IPS-18a (cell line): ENCODE data around the gene C12orf57.

Source experiments
- H3K27ac ChIP-seq: one replicate; pipeline ENCODE4 v1.5.1; 2013; ENCODE audit warnings: low read length
- H3K27me3 ChIP-seq: one replicate; pipeline ENCODE4 v1.6.1; 2013; ENCODE audit warnings: mild to moderate bottlenecking, low read length; ENCODE audit not compliant: control insufficient read depth, insufficient read depth
- H3K36me3 ChIP-seq: one replicate; pipeline ENCODE4 v1.6.1; 2013; ENCODE audit warnings: low read depth, low read length; ENCODE audit not compliant: control insufficient read depth
- H3K4me1 ChIP-seq: one replicate; pipeline ENCODE4 v1.6.1; 2013; ENCODE audit warnings: low read depth, low read length; ENCODE audit not compliant: control insufficient read depth
- H3K4me3 ChIP-seq: one replicate; pipeline ENCODE4 v1.5.1; 2013; ENCODE audit warnings: low read length
- H3K9ac ChIP-seq: one replicate; pipeline ENCODE4 v1.6.1; 2013; ENCODE audit warnings: mild to moderate bottlenecking, low read length, moderate library complexity
- H3K9me3 ChIP-seq: one replicate; pipeline ENCODE4 v1.6.1; 2013; ENCODE audit warnings: low read depth, low read length; ENCODE audit not compliant: control insufficient read depth

C12orf57 gene

GRCh38 chr12:6979453-6979852 is 35.6 kb downstream of the C12orf57 start:
- H3K4me3 ChIP-seq, result no peak overlapping the region
- H3K27me3 ChIP-seq, result no peaks in the 10 kb centered on the region
- no peak overlapping the region for H3K27ac ChIP-seq
- H3K9me3 ChIP-seq, result no peaks in the 10 kb centered on the region
- no peaks in the 10 kb centered on the region for H3K4me1 ChIP-seq
- H3K9ac ChIP-seq, result no peak overlapping the region
- peaks cover 70% of the 10 kb centered on the region for H3K36me3 ChIP-seq

- H3K4me1 ChIP-seq, result no peaks in the 10 kb centered on the region
- H3K9me3 ChIP-seq, result no peaks in the 10 kb centered on the region
- H3K4me3 ChIP-seq, result no peak overlapping the region
- H3K27me3 ChIP-seq, result no peaks in the 10 kb centered on the region
- H3K9ac ChIP-seq, result no peak overlapping the region
- H3K36me3 ChIP-seq, result peaks cover 64% of the 10 kb centered on the region
- H3K27ac ChIP-seq, result no peak overlapping the region
Observed at GRCh38 chr12:6980075-6980474, 36.3 kb downstream of the C12orf57 start.

GRCh38 chr12:6980740-6981139 is 36.9 kb downstream of the C12orf57 start:
- H3K27ac ChIP-seq, result no peak overlapping the region
- no peaks in the 10 kb centered on the region for H3K9me3 ChIP-seq
- H3K36me3 ChIP-seq, result peaks cover 57% of the 10 kb centered on the region
- H3K9ac ChIP-seq, result no peak overlapping the region
- no peaks in the 10 kb centered on the region for H3K4me1 ChIP-seq
- no peak overlapping the region for H3K4me3 ChIP-seq
- H3K27me3 ChIP-seq, result no peaks in the 10 kb centered on the region

- Histone ChIP-seq H3K4me1 (no peaks in the 10 kb centered on the region), H3K9ac (no peak overlapping the region), H3K27me3 (no peaks in the 10 kb centered on the region), H3K36me3 (peaks cover 52% of the 10 kb centered on the region), H3K9me3 (no peaks in the 10 kb centered on the region), H3K4me3 (no peak overlapping the region), H3K27ac (no peak overlapping the region)
Observed at GRCh38 chr12:6981152-6982052, 37.6 kb downstream of the C12orf57 start.

GRCh38 chr12:6982532-6982931 is 38.7 kb downstream of the C12orf57 start:
- Histone ChIP-seq H3K27me3 (no peaks in the 10 kb centered on the region), H3K9ac (no peak overlapping the region), H3K27ac (no peak overlapping the region), H3K4me1 (no peaks in the 10 kb centered on the region), H3K9me3 (no peaks in the 10 kb centered on the region), H3K4me3 (no peak overlapping the region), H3K36me3 (peaks cover 42% of the 10 kb centered on the region)

- H3K9ac ChIP-seq, result no peak overlapping the region
- no peaks in the 10 kb centered on the region for H3K4me1 ChIP-seq
- no peak overlapping the region for H3K4me3 ChIP-seq
- peaks cover 10% of the 10 kb centered on the region for H3K36me3 ChIP-seq
- no peak overlapping the region for H3K27ac ChIP-seq
- H3K9me3 ChIP-seq, result no peaks in the 10 kb centered on the region
- no peaks in the 10 kb centered on the region for H3K27me3 ChIP-seq
Observed at GRCh38 chr12:6987956-6988553, 44.2 kb downstream of the C12orf57 start.
